ENCODE results near the gene CALML3. TPM values are rescaled to one million over a fixed set of nuclear protein-coding genes. Genes with fewer than 3 reads are reported as not detected.

Gene CALML3
- total RNA-seq, 4 donors from 2014 or later: not detected

DNA sequence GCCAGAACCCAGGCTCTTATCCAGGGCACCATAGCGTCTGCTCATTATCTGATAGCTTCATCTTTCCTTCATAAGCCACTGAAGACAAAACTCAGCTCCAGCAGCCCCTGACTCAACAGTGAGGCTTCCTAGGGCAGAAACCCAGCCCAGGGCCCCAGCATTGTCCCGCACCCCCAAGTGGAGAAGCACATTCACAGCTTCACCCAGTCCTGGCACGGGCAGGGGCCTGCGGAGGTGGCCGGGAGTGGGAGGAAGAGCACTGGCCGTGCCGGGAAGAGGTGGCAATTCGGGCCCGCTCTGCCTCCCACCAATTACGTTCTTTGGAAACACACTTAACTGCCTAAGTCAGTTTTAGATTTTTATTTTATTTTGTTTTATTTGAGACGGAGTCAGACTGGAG is 15.1 kb upstream of the CALML3 start:
- H3K27ac ChIP-seq: no peak overlapping the region
- no peaks in the 10 kb centered on the region for H3K36me3 ChIP-seq
- no peak for TF ChIP-seq POLR2A (IDR thresholded peaks at IDR 0.05)
- TF ChIP-seq CTCF (IDR thresholded peaks at IDR 0.05): no peak
- H3K4me3 ChIP-seq: no peak overlapping the region
- no peaks in the 10 kb centered on the region for H3K4me1 ChIP-seq
- intact Hi-C loops (cut with DNase I; ENCODE audit: low total_unique reads): no loop called here
- DNase-seq: no peak
- H3K27me3 ChIP-seq: no peaks in the 10 kb centered on the region
- no peaks in the 10 kb centered on the region for H3K9me3 ChIP-seq

DNA sequence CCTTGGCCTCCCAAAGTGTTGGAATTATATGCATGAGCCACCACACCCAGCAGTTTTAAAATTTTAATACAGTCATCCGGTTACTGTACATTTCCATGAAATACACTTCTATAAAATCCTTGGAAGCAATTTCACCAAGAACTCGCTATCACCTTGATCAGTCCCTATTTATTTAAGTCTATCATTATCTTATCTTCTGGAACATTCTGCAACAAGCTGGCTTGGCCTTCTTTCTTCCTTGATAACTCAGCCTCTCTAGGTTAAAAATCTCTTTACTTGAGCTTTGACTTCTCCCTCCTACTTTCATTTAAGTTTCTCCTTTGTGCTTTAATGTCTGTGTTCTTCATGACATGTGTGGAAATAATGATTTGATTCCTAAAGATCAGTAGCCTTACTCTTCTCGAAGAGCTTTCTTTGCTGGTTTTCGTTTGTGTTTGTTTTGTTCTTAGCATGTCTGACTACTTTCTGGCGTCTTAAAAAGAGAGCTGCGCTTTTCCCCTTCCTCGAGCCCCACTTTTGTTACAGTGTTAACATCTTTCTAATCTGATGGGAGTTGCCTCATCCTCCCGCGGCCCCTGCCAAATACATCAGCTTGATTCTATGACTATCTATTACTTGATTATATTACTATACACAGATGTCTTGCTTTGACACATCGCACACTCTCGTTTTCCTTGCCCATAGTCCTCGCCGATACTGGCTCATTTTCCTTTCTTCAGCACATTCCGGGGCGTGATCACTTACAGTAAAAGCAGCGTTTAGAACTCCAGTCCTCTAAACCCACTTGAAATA is 14.3 kb upstream of the CALML3 start:
- intact Hi-C loops (cut with DNase I; ENCODE audit: low total_unique reads): no loop called here
- H3K27ac ChIP-seq: no peak overlapping the region
- H3K27me3 ChIP-seq: no peaks in the 10 kb centered on the region
- H3K4me3 ChIP-seq: no peak overlapping the region
- no peaks in the 10 kb centered on the region for H3K9me3 ChIP-seq
- H3K36me3 ChIP-seq: no peaks in the 10 kb centered on the region
- no peaks in the 10 kb centered on the region for H3K4me1 ChIP-seq
- TF ChIP-seq POLR2A (IDR thresholded peaks at IDR 0.05) (no peak), CTCF (IDR thresholded peaks at IDR 0.05) (no peak)
- DNase-seq: no peak

GRCh38 chr10:5511231-5511884 is 13.4 kb upstream of the CALML3 start:
- no peak overlapping the region for H3K4me3 ChIP-seq
- no peaks in the 10 kb centered on the region for H3K36me3 ChIP-seq
- H3K27me3 ChIP-seq: no peaks in the 10 kb centered on the region
- DNase-seq: no peak
- no peak overlapping the region for H3K27ac ChIP-seq
- H3K9me3 ChIP-seq: no peaks in the 10 kb centered on the region
- intact Hi-C loops (cut with DNase I; ENCODE audit: low total_unique reads): no loop called here
- H3K4me1 ChIP-seq: no peaks in the 10 kb centered on the region
- no peak for TF ChIP-seq CTCF (IDR thresholded peaks at IDR 0.05)
- no peak for TF ChIP-seq POLR2A (IDR thresholded peaks at IDR 0.05)

- intact Hi-C loops (cut with DNase I; ENCODE audit: low total_unique reads): no loop called here
- Histone ChIP-seq H3K4me3 (no peak overlapping the region), H3K27ac (no peak overlapping the region), H3K9me3 (no peaks in the 10 kb centered on the region), H3K36me3 (no peaks in the 10 kb centered on the region), H3K4me1 (no peaks in the 10 kb centered on the region), H3K27me3 (no peaks in the 10 kb centered on the region)
- DNase-seq: no peak
- TF ChIP-seq CTCF (IDR thresholded peaks at IDR 0.05): no peak
- no peak for TF ChIP-seq POLR2A (IDR thresholded peaks at IDR 0.05)
Measured at GRCh38 chr10:5511885-5512280, 12.9 kb upstream of the CALML3 start.

DNA sequence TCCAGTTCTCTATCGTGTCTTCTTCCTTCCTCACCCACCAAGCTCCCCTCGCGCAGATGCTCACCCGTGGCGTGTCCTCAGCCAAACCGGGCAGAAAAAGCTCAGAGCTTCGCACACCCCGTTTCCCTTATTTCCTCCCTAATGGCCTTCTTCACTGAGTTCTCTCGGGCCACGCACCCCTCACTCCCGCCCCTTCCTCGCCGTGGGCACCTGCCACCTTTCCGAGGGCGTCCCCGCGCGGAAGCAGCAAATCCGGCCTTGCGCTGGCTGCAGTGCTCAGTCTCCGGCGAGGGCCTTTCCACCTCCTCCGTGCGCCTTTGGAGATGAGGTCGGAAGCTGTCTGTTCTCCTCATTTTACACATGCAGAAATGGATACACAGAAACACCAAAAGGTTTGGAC is 12.4 kb upstream of the CALML3 start:
- TF ChIP-seq CTCF (IDR thresholded peaks at IDR 0.05) (no peak), POLR2A (IDR thresholded peaks at IDR 0.05) (no peak)
- no peaks in the 10 kb centered on the region for H3K36me3 ChIP-seq
- no peak for DNase-seq
- no peaks in the 10 kb centered on the region for H3K4me1 ChIP-seq
- no peak overlapping the region for H3K27ac ChIP-seq
- H3K4me3 ChIP-seq: no peak overlapping the region
- intact Hi-C loops (cut with DNase I; ENCODE audit: low total_unique reads): no loop called here
- H3K27me3 ChIP-seq: no peaks in the 10 kb centered on the region
- no peaks in the 10 kb centered on the region for H3K9me3 ChIP-seq

All from uterus (tissue), 4 donors.